ENCODE results near the gene TMEM50B. TPM values are rescaled to one million over a fixed set of nuclear protein-coding genes. Genes with fewer than 3 reads are reported as not detected.
"Not testable (repeated sequence)": the region's sequence is repeated elsewhere in the genome, so short reads cannot be mapped to it uniquely, and the experiment has no call there.

TMEM50B gene
- total RNA-seq, 1 experiment from 2014 or later = 20.7 TPM

- H3K9me3 Mint-ChIP-seq (ENCODE audit: unreplicated experiment) = no peaks in the 10 kb centered on the region
- ChIA-PET CTCF (interaction anchor here (1.4 kb wide), 1 partner anchor 54 kb away, joined by 4 read pairs; no protein-coding TSS in a partner anchor), POLR2A (interaction anchor here (1.3 to 15.1 kb wide), 4 partner anchors 10 to 35 kb away, joined by 4 to 236 read pairs (median 4); no protein-coding TSS in a partner anchor)
- peaks cover 80% of the 10 kb centered on the region for H3K36me3 Mint-ChIP-seq (ENCODE audit: insufficient read depth, unreplicated experiment)
- no peaks in the 10 kb centered on the region for H3K27me3 Mint-ChIP-seq (ENCODE audit: insufficient read depth, unreplicated experiment)
- intact Hi-C loops (cut with micrococcal nuclease) = no loop called here
- H3K4me1 Mint-ChIP-seq (ENCODE audit: insufficient read depth, unreplicated experiment) = peaks cover 32% of the 10 kb centered on the region
- no peak for TF ChIP-seq CTCF (IDR thresholded peaks at IDR 0.05; ENCODE audit: unreplicated experiment)
- no peak overlapping the region for H3K4me3 Mint-ChIP-seq (ENCODE audit: unreplicated experiment)
- DNase-seq (ENCODE audit: unreplicated experiment) = no peak
- H3K27ac Mint-ChIP-seq (ENCODE audit: low read depth, unreplicated experiment) = no peak overlapping the region
- no TSS peak for BruUV-seq (replicated peaks)
Measured at GRCh38 chr21:33414926-33415325, 64.8 kb downstream of the TMEM50B start.

- BruUV-seq (replicated peaks) = no TSS peak
- Mint-ChIP-seq H3K27me3 (ENCODE audit: insufficient read depth, unreplicated experiment) (no peaks in the 10 kb centered on the region), H3K9me3 (ENCODE audit: unreplicated experiment) (no peaks in the 10 kb centered on the region), H3K4me3 (ENCODE audit: unreplicated experiment) (no peak overlapping the region), H3K36me3 (ENCODE audit: insufficient read depth, unreplicated experiment) (peaks cover 77% of the 10 kb centered on the region), H3K27ac (ENCODE audit: low read depth, unreplicated experiment) (peak overlapping the region; percentile 19), H3K4me1 (ENCODE audit: insufficient read depth, unreplicated experiment) (peaks cover 24% of the 10 kb centered on the region)
- DNase-seq (ENCODE audit: unreplicated experiment) = no peak
- intact Hi-C loops (cut with micrococcal nuclease) = no loop called here
- no peak for TF ChIP-seq CTCF (IDR thresholded peaks at IDR 0.05; ENCODE audit: unreplicated experiment)
- CTCF ChIA-PET = interaction anchor here (2.6 kb wide), 1 partner anchor 52 kb away, joined by 10 read pairs; no protein-coding TSS in a partner anchor
- POLR2A ChIA-PET = interaction anchor here (1.3 to 15.1 kb wide), 3 partner anchors 9 to 18 kb away, joined by 4 to 236 read pairs (median 4); no protein-coding TSS in a partner anchor
Measured at GRCh38 chr21:33414068-33414467, 65.7 kb downstream of the TMEM50B start.

DNA sequence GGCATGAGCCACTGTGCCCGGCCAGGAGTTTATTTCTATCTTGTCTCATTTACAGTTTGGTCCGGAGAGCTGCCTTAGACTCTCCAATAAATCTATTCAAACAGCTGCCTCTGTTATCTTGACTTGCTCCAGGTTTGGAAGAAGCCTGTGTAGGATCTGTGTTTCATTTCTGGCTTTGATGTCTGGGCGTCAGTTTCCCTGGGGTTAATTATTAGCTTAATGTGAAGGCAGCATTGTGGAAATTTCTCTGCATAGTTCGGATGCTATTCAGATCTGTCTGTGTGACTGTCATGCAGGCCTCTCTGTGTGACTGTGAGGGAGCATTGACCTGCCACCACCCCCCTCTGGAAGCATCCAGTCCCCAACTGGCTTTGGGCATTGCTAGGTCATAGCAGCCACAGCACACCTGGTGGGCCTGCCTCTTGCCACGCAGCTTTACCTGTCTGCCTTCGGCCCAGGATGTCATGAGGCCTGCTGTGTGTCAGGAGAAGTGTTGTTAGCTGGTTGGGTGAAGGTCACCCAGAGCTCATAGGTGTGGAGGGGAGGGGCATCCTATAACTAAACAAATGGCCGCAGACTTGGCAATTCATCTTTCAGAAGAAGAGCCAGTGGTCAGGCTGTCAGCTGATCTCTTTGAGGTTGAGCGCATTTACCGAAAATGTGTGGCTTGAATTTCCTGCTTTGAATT lies 66.8 kb downstream of the TMEM50B start:
- Mint-ChIP-seq H3K4me1 (ENCODE audit: insufficient read depth, unreplicated experiment) (peaks cover 15% of the 10 kb centered on the region), H3K9me3 (ENCODE audit: unreplicated experiment) (no peaks in the 10 kb centered on the region), H3K27me3 (ENCODE audit: insufficient read depth, unreplicated experiment) (no peaks in the 10 kb centered on the region), H3K27ac (ENCODE audit: low read depth, unreplicated experiment) (no peak overlapping the region), H3K36me3 (ENCODE audit: insufficient read depth, unreplicated experiment) (peaks cover 74% of the 10 kb centered on the region), H3K4me3 (ENCODE audit: unreplicated experiment) (no peak overlapping the region)
- DNase-seq (ENCODE audit: unreplicated experiment) = no peak
- TF ChIP-seq CTCF (IDR thresholded peaks at IDR 0.05; ENCODE audit: unreplicated experiment) = no peak
- no TSS peak for BruUV-seq (replicated peaks)
- CTCF ChIA-PET = interaction anchor here (0.9 to 2.6 kb wide), 3 partner anchors 15 to 51 kb away, joined by 4 to 10 read pairs (median 6); no protein-coding TSS in a partner anchor
- intact Hi-C loops (cut with micrococcal nuclease) = no loop called here
- POLR2A ChIA-PET = interaction anchor here (1.7 to 15.1 kb wide), 2 partner anchors 9 to 19 kb away, joined by 6 to 236 read pairs; no protein-coding TSS in a partner anchor

DNA sequence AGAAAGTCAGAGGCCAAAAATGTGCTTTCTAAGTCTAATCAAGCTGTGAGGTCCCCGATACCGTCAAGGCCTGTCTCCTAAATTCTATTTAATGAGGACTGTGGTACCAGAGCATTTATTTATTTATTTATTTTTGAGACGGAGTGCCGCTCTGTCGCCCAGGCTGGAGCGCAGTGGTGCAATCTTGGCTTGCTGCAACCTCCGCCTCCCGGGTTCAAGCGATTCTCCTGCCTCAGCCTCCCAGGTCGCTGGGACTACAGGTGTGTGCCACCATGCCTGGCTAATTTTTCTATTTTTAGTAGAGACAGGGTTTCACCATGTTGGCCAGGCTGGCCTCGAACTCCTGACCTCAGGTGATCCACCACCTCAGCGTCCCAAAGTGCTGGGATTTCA lies 67.3 kb downstream of the TMEM50B start:
- intact Hi-C loops (cut with micrococcal nuclease) = not testable (repeated sequence)

More for the DNA sequence above, 67.3 kb downstream of the TMEM50B start:
- POLR2A ChIA-PET = interaction anchor here (1.0 to 15.1 kb wide), 3 partner anchors 8 to 32 kb away, joined by 4 to 236 read pairs (median 6); no protein-coding TSS in a partner anchor
- DNase-seq (ENCODE audit: unreplicated experiment); H3K4me3 Mint-ChIP-seq (ENCODE audit: unreplicated experiment); H3K27ac Mint-ChIP-seq (ENCODE audit: low read depth, unreplicated experiment); BruUV-seq (replicated peaks); H3K9me3 Mint-ChIP-seq (ENCODE audit: unreplicated experiment); H3K27me3 Mint-ChIP-seq (ENCODE audit: insufficient read depth, unreplicated experiment): not testable (repeated sequence)
- Mint-ChIP-seq H3K36me3 (ENCODE audit: insufficient read depth, unreplicated experiment) (peaks cover 70% of the 10 kb centered on the region), H3K4me1 (ENCODE audit: insufficient read depth, unreplicated experiment) (peaks cover 15% of the 10 kb centered on the region)
- CTCF ChIA-PET = interaction anchor here (0.9 to 2.6 kb wide), 3 partner anchors 16 to 51 kb away, joined by 4 to 10 read pairs (median 6); no protein-coding TSS in a partner anchor
